Measurements from ENCODE around the gene MCM10. TPM values are rescaled to one million over a fixed set of nuclear protein-coding genes. Genes with fewer than 3 reads are reported as not detected.

The MCM10 gene
- total RNA-seq, 1 experiment from 2014 or later = 43.1 TPM

- Histone ChIP-seq H3K4me2 (ENCODE audit: low read length) (no peak overlapping the region), H3K27ac (ENCODE audit: low read depth, low read length) (no peak overlapping the region), H3K4me1 (ENCODE audit: control insufficient read depth in 1 of 2, insufficient read depth in 2 of 2, low read length in 2 of 2) (peaks cover 0 to 15% of the 10 kb centered on the region in 2 experiments; a peak in 3 of 4 replicates), H3K36me3 (ENCODE audit: control insufficient read depth in 1 of 2, insufficient read depth in 2 of 2, low read length in 2 of 2) (no peaks in the 10 kb centered on the region), H2AFZ (ENCODE audit: low read depth, low read length, poor library complexity, severe bottlenecking) (no peak overlapping the region), H3K27me3 (ENCODE audit: insufficient read depth, low read length) (no peaks in the 10 kb centered on the region), H3K9me2 (ENCODE audit: insufficient read depth) (no peaks in the 10 kb centered on the region), H3K79me2 (ENCODE audit: insufficient read depth, low read length) (peaks cover 20% of the 10 kb centered on the region), H3K9me3 (ENCODE audit: control insufficient read depth in 1 of 2, insufficient read depth in 1 of 2, low read depth in 1 of 2, low read length in 2 of 2) (no peaks in the 10 kb centered on the region), H3K9ac (ENCODE audit: low read length) (no peak overlapping the region), H3K4me3 (replicated peaks in 1 of 2; ENCODE audit: low read depth in 1 of 2, low read length in 2 of 2) (no peak overlapping the region), H4K20me1 (ENCODE audit: insufficient read depth) (no peaks in the 10 kb centered on the region)
- RAD21 ChIA-PET (ENCODE audit: low non-redundant PET in 1 of 2, low total read pairs in 2 of 2, uncharacterized antibody in 2 of 2, unreplicated experiment in 2 of 2) = no interaction called here
- intact Hi-C loops (cut with micrococcal nuclease) = no loop called here
- no peak for ATAC-seq
- BruUV-seq (replicated peaks) = no TSS peak
- DNase-seq (ENCODE audit: low read depth, low spot score) = no peak
- TF ChIP-seq ZBTB33 (IDR thresholded peaks at IDR 0.05; ENCODE audit: extremely low read depth, insufficient replicate concordance, low read length) (no peak), SRF (IDR thresholded peaks at IDR 0.05; ENCODE audit: low read depth) (no peak), FOSL1 (IDR thresholded peaks at IDR 0.05; ENCODE audit: low read depth) (no peak), YY1 (IDR thresholded peaks at IDR 0.05; ENCODE audit: extremely low read depth, insufficient replicate concordance, low read depth, low read length) (no peak), EZH2 (IDR thresholded peaks at IDR 0.05) (no peak), JUND (IDR thresholded peaks at IDR 0.05) (no peak), REST (IDR thresholded peaks at IDR 0.05; ENCODE audit: low read depth) (no peak), POLR2AphosphoS5 (IDR thresholded peaks at IDR 0.05; ENCODE audit: low read depth, low read length) (no peak), TCF7L2 (IDR thresholded peaks at IDR 0.05; ENCODE audit: borderline replicate concordance, extremely low read depth, insufficient read depth, insufficient read length) (no peak), EGR1 (IDR thresholded peaks at IDR 0.05; ENCODE audit: low read depth) (no peak)
- POLR2A ChIA-PET = no interaction called here
- CTCF ChIA-PET = no interaction called here
These were observed 3.0 kb upstream of the MCM10 start for GRCh38 chr10:13158401-13158800.

Data from HCT116 (cell line).